Nucleus accumbens (tissue), 56 donors: ENCODE measurements around the gene RASSF1.
A peak's percentile ranks its signal among the peaks of the same experiment; 100 is the strongest.

ENCODE experiments used
- DNase-seq, 56 donors: peaks; one replicate each; lab custom pipeline; 2025; lab: John Stamatoyannopoulos, UW

RASSF1 gene, protein sequence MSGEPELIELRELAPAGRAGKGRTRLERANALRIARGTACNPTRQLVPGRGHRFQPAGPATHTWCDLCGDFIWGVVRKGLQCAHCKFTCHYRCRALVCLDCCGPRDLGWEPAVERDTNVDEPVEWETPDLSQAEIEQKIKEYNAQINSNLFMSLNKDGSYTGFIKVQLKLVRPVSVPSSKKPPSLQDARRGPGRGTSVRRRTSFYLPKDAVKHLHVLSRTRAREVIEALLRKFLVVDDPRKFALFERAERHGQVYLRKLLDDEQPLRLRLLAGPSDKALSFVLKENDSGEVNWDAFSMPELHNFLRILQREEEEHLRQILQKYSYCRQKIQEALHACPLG

DNA sequence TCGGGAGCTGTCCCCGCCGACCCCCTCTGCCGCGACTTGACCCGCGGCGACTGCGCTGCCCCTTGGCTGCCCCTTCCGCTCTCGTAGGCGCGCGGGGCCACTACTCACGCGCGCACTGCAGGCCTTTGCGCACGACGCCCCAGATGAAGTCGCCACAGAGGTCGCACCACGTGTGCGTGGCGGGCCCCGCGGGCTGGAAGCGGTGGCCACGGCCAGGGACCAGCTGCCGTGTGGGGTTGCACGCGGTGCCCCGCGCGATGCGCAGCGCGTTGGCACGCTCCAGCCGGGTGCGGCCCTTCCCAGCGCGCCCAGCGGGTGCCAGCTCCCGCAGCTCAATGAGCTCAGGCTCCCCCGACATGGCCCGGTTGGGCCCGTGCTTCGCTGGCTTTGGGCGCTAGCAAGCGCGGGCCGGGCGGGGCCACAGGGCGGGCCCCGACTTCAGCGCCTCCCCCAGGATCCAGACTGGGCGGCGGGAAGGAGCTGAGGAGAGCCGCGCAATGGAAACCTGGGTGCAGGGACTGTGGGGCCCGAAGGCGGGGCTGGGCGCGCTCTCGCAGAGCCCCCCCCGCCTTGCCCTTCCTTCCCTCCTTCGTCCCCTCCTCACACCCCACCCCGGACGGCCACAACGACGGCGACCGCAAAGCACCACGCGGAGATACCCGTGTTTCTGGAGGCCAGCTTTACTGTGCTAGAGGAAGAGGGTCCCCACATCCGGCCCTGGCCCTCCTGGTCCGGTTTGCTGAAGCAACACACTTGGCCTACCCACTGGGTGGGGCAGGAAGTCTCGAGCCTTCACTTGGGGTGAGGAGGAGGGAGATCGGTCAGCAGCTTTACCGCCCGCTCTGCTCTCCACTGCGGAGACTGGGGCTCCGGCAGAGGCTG lies at the start of gene RASSF1:
Gene RASSF1, minus strand, starts transcription at position 389 of the 882 bp plus-strand sequence. Its CDS starts 31 bp downstream, at position 358.
- peak in 2 of 56 donors; percentile 17 to 21 for DNase-seq

DNA sequence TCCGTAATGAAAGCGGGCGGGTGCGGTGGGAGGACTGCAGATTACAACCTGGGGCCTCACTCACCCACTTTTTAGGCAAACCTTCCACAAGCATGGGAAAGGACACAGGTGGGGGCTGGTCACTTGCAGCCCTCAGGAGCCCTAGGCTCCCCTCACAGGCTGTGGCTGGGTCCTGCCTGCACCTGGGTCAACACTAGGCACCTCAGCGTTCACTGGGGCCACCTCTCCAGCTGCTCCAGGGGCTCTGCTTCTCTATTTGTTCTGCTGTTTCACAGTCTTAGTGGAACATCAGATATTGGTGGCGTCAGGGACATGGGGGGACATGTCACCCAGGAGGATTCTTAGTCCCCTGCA lies 48.8 kb upstream of the RASSF1 start:
- no peak for DNase-seq

DNA sequence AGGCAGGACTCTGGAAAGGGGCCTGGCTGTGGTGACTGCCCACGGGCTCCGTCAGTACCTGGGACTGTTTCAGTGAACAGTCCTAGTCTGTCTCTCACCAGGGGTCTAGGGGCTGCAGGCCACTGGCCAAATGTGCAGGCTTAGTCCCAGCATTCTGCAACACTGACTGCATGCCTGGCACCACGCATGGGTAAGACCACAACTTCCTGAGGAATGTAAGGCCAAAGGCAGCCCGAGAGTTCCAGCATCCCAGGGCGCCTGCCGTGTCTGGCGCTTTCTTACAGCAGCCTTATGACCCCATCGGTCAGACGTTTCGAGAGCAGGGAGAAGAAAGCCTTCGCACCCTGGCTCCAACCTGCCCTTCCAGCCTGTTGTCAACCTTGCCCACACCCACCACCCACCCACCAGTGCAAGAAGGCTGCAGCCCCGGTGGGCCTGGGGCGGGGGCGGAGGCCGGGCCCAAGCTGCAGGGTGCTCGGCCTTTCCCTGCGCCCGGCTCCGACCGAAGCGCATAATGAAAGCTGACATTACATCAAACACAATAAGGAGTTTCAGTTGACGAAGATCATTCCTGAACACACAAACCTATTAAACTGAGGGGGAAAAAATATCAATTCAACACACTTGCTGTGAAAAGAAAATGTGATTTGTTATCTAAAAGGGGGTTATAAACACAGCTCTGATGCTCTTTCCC lies 48.2 kb upstream of the RASSF1 start:
- no peak for DNase-seq

DNA sequence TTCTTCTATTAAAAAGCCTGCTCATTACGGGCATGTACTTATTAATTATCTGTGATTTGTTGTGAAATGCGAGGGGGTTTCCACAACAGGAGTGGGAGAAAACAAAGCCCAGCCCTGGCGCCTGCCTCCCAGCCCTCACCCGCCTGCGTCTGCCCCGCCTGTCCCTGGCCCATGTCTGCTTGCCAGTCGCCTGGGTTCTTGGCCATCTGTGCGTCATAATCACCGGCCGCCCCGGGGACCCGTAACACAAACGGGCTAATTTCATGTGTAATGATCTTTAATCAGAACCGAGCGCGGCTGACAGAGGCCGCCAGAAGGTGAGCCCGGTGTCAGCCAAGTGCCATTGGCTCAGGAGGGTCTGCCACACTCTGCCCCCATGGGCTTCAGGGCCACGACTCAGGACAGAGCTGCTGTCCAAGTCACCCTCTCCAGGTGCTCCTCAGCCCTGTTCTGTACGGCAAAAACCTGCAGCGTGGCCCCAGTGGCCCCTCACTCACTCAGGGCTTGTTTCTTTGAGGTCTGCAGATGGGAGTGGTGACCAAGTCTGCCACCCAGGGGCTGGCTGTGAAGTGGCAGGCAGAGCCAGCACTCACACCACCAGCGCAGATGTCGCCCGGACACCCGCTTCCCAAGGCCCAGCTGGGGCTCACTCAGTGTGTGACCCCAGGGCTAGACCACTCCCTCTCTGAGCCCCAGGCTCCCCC lies 47.5 kb upstream of the RASSF1 start:
- peak in 8 of 56 donors; percentile 3 to 51 (median 14) for DNase-seq

DNA sequence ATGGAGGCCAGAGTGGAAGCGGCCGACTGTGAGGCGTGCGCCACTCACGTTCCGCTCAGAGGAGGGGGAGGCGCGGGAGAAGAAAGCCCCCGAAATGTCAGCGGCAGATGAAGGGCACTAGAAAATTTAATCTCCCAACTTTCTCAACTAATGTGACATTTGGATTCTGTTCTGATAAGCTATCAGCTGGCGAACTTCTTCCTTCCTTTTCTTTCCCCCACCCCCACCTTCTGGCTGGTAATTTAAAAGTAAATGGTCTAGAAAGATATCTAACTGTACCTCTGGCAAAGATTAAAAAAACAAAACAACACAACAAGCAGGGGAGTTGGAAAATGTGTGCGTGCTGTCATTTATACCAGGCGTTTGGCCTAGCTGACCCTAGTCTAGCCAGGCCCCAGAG lies 45.1 kb upstream of the RASSF1 start:
- no peak for DNase-seq

DNA sequence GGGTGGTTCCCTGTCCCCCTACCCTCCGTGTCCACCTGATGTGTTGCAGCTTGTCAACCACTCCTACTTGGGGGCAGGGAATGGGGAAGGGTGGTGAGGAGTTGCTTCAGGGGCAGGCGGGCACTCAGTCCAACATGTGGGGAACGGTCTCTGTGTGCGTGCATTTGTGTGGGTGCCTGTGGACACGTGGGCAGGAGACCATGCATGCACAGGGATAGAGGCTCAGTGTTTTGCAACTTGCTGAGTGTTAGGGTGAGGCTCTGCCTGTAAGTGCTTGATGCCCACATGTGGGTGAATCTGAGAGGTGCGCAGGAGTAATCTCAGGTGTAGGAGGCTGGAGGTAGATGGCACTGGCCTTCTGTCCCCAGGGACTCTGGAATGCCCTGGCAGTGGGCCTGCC lies 43.1 kb upstream of the RASSF1 start:
- DNase-seq = no peak

DNA sequence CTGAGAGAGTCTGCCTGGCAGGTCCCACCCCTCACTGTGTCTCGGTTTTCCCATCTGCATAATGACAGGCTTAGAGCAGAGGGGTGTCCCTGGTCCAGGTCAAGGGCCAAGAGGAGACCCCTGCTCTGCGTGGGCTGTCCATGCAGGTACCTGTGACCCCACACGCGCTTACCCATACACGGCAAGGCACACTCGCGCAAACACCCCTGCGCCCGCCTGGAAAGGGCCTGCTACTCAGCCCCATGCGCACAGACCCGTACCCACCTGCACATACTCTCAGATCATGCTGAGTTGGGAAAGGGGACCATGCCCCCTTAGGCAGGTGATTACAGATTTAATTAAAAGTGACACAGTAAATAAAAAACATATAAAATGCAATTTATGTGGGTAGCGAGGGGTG lies 42.1 kb upstream of the RASSF1 start:
- DNase-seq = no peak

DNA sequence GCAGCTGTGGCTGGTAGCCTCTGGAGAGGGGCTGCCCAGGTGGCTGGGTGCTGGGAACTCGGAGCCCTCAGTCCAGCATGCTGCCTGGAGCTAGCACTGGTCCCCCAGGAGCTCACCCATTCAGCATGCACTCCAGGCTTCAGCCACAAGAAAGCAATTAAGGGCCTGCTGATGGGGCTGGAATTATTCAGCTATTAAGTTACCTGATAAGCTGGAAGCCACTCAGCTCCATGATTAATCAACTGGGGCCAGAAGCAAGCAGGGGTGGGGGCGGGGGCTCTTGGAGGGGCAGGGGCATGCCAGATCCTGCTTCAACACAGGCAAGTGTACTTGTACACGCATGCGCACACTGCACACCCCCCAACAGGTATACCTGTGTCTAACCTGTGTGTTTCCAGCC lies 40.7 kb upstream of the RASSF1 start:
- no peak for DNase-seq

DNA sequence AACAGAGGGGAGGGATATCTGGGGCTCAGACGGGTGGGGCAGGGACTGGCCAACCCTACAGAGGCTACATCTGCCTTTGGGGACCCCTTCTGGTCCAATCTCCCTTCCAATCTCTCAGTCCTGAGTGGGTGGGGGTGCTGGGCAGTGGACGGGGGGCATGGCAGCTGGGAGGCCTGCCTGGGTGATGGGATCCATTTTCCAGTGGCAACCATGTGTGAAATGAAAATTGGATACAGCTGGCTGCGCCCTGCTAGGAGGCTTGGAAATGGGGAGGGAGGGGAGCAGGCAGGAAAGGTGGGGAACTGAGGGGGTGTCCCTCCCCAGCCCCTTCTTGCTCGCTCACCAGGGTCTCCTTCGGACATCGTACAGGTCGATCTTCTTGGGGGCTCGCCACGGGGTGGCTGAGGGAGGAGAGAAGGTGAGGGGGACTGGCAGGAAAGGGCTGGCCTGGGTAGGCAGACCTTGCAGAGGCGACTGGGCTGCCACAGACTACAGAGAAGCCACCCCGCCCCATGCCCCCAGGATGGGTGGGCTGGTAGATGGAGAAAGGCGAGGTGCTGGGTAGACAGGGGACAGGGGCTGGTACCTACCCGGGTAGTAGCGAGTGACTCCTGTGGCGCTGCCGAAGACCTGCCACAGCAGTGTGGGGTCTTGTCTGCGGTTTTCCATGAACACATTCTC lies 39.9 kb upstream of the RASSF1 start:
- no peak for DNase-seq

DNA sequence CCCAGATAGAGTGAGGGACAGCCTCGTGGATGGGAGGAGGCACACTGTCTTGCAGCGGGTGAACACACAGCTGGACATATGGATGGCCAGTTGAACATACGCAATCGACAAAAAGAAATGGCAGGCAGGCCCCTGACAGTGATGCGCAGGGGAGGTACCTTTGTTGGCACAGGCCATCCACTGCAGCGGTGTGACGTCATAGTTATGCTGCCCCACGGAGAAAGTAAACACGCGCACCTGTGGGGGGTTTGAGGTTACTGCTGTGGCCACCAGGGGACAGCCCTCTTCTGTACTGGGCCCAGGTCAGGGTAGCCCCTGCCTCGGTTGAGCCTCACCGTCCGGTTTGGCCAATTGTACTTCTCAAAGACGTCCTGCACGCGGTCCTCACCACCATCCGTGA lies 38.1 kb upstream of the RASSF1 start:
- DNase-seq = no peak

DNA sequence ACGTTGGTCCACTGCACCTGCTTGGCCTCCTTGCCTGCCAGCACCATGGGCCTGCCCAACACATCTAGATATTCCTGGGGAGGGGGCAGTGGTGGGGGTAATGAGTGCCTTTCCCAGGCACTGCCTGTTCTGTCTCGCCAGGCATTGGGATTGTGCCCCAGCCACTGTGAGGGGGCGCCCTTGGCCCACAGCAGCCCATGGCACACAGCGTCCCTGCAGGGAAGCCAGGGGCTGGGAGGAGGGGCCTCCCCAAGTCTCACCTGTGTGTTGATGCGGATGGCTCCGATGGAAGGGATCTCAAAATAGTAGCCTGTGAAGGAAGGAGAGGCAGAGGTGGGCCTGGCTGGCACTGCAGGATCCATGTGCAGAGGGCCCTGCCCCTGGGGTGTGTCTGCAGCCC lies 37.4 kb upstream of the RASSF1 start:
- no peak for DNase-seq

DNA sequence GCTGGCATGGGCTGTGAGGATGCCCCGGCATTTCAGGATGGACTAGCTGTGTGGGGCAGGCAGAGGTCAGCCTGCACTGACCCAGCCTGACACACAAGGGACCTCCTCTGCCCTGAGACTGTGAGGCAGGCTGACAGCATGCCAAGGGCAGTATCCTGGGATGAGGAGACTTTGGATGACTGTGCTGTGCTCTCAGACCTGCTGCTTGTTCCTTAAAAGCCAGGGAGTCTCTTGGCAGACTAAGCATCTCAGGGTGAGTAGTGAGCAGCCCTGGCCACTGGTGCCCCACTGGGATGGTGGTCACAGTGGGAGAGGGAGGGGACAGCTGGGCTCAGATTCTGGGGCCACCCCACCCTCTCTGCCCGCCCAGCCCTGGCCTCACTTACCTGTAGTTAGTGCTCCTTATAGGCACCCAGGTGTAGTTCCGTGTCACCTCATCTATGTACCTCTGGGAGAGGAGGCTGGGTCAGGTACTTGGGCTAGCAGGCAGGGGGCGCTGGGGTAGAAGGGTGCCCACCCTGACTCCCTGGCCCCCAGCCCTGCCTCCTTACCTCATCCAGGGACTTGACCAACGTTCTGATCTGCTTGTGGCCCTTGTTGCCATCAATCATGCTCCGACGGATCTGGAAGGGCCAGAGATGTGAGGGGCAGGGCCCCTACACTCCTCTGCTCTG lies 34.8 kb upstream of the RASSF1 start:
- no peak for DNase-seq

DNA sequence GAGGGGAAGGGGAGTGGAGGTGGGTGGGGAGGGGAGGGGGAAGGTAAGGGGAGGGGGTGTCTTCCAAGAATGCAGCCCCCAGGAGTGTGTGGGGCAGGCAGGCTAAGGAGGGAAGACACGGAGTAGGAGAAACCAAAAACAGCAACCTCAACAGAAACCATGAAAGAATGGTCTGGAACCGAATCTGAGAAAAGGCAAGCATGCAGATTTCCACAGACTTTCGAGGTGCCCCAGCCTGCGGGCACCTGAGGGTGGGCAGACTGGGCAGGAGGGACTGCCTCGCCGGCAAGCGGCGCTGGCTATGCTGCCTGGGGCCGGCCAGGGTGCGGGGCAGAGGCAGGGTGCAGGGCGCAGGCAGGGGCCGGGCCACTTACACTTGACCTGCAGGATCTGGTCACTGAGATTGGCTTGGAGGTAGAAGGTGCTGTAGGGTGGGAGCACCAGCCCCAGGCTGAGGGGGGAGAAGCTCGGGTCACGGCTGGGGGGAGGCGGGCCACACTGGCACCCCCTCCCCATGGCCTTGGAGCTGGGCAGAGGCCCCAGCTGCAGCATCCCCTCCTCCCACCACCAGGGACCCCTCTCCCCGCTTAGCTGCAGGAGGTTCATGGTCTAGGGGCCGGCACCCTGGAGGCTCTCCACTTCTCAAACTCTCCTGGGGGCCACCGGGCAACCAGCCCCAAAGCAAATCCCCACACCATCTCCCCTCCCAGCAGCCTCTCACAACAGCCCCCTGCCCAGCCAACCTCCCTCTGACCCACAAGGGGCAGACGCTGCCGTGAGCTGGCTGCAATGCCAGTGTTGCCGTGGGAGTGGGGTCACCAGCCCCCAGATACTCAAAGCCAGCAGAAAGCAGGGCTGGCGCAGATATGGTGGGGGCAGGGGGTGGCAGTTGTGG lies 34.0 kb upstream of the RASSF1 start:
- no peak for DNase-seq

DNA sequence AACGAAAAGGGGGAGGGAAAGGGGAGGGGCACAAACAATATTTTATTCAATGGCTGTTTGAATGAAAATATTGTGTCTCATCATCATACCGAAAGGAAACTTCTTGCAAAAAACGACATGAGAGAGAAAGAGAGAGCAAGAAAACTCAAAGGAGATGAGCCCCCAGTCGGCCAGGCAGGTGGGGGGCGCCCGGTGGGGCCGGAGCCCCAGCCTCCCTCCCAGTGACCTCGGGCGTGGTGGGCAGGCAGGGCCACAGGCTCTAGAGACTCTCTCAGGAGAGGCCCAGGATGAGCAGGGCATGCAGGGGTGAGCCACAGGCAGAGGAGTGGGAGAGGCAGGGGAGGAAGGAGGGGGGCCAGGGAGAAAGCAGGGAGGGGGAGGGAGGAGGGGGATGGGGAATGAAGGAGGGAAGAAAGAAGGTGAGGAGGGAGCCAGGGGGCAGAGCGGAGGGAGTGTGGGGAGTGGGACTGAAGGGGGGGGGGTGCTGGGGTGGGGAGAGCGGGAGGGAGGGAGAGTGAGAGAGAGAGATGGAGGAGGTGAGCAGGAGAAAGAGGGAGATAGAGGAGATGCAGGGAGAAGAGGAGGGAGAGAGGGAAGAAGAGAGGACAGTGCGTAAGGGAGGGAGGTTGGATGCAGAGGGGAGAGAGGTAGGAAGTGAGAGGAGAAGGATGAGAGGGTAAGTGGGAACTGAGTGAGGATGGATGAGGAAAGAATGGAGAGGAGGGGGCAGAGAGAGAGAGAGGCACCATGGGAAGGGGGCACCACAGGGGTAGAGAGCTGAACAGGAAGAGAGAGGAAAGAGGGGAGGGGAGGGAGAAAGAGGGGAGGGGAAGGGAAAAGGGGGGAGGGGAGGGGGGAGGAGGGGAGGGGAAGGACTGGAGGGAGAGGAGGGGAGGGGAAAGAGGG lies 32.8 kb upstream of the RASSF1 start:
- DNase-seq = no peak

DNA sequence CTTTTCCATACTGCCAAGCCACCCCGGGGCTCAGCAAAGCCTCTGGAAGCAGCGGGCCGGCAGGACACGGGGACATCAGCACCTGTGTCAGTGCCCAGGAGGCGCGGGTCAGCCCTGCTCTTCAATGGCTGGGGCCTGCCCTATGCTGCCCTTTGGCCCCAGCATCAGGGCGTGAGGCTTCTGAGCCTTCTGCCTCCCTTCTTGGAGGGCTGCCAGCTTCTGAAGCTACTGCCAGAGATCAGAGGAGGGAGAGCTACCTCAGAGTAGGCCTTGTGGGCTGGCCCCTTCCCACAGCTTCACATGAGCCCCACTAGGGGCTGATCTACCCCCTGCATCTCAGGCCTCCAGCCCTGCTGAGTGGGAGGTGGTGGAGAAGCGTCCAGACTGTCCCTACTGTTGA lies 31.7 kb upstream of the RASSF1 start:
- DNase-seq = no peak

DNA sequence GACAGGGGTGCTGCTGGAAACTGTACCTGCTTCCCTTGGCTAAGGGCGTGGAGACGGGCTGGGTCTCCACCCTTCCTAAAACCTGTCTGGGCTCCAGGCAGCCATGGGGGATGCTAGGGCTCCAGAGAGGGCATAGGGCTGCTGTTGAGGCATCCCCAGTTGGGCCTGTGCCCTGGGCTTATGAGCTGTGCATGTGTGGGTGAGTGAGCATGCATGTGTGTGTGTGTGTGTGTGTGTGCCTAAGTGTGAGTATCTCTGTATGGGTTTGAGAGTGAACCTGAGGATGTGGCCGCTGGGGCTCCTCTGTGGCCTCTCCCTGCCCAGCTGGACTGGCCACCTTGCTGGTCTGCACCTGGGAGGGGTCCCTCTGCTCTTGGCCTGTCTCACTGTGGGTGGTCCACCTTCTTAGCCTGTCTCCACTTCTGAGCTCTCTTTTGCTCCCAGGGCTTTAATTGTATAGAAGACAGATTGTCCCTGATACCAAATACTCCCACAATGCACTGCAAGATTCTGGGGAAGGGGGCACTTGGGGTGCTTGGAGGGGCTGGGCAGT lies 30.6 kb upstream of the RASSF1 start:
- DNase-seq = no peak

DNA sequence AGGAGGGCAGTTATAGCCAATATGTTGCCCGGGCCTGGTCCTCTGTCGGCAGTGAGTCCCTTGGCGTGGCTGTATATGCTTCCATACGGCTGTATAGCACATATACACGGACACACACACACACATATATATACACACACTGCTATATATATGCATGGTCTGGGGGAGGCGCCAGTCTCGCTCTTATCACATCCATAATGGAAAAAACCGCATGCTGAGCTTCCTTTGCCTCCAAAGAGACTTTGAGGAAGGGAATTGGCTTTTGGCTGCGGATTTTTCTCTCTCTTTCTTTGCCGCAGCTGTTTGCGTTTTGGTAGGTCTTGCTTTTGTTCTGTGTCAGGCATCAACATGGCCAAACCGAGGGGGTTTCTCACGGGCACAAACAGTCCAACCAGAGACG lies 30.0 kb upstream of the RASSF1 start:
- DNase-seq = no peak
